HG02852 (cell line): Measurements from ENCODE around the gene CHL1.

Source experiments
- ATAC-seq: cut with Tn5 transposase; IDR thresholded peaks from one replicate; pipeline ENCODE4 v1.9.1; 2021; ENCODE audit warnings: mild to moderate bottlenecking, moderate library complexity; ENCODE audit not compliant: unreplicated experiment

The CHL1 gene

DNA sequence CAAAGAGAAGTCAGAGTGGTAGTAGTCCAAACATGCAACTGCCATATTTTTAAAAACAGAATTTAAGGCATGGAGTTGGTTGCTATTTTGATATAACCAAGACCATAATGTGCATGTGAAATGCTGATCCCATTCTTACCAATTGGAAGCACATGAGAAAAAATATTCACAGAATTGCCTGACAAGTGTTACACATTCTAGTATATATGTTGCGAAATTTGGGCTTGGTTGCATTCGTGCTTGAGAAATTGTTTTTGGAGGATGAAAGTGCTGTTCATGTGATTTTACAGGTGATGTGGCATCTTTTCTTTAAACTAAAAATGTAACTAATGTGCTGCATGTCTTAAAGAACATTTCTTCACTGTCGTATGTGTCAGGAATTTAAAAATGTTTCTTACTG is 199.7 kb downstream of the CHL1 start:
- no peak for ATAC-seq

GRCh38 chr3:399647-400046 is 203.1 kb downstream of the CHL1 start:
- ATAC-seq, result no peak

DNA sequence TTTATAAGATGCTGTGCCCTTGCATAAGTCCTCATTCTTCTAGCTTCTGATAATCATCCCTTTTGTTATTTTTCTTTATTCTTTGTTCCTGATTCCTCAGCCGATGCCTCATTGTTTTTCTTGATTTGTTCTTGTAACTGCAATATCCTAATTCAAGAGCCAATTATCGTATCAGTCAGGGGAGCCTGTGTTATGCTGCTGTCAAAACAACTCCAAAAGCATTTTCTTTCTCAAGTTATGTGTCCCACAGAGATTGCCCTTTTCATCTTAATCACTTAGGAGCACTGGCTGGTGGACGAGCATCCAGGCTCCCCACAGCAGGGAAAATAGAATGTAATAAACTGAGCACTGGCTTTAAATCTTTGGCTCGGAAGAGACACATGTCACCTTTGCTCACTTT is 207.3 kb downstream of the CHL1 start:
- no peak for ATAC-seq

DNA sequence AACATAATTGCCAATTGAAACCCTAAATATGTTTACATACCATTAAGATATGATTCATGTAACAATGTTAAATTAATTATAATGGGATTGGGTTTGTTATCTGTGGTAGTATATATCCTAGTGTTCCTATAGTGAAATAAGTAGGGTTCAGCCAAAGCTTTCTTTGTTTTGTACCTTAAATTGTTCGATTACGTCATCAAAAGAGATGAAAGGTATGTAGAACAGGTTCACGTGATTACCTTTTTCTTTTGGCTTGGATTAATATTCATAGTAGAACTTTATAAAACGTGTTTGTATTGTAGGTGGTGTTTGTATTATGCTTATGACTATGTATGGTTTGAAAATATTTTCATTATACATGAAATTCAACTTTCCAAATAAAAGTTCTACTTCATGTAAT is 212.4 kb downstream of the CHL1 start:
- no peak for ATAC-seq

- ATAC-seq, result no peak
Measured at GRCh38 chr3:411226-411625, 214.7 kb downstream of the CHL1 start.

DNA sequence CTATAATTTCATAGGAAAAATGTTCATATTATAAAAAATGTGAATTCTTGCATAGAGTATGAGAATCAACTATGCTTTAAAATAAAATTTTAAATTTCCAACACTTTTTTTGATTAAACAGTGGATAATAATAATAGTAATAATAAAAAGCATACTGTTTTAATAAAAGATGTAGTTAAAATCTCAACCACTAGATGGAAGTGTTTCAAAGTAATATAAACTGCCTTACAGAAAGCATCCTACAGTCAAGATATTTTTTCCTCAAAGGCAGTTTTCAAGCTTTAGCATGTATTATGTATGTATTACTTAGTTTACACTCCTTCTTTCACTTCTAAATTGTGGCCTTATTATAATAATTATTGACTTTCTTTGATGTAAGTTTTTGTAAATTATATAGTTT is 217.5 kb downstream of the CHL1 start:
- no peak for ATAC-seq

DNA sequence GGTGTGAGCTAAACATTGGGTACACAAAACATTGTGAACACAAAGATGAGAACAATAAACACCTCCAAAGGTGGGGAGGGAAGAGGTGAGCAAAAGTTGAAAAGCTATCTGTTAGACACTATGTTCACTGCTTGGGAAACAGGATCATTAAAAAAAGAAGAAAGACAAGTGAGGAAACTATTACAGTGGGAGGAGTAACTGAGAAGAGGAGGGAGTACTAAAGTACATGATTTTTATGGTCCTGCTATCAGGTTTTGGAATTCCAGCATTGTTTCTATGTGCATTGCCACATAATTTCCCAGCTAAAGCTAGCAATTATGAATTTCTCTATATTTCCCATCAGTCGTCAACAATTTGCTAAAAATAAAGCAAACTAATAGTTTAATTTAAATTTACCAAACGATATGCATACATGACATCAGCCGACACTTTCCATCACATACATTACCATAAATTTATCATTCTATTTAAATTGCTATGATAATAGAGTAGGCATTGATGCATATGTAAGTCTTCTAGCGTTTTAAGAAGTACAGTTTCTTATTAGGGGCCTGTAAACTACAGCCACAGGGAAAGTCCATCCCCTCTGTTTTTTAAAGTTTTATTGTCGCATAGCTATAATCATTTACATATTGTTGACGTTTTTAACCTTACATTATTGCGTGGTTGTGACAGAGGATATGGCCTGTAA is 221.8 kb downstream of the CHL1 start:
- ATAC-seq, result no peak

DNA sequence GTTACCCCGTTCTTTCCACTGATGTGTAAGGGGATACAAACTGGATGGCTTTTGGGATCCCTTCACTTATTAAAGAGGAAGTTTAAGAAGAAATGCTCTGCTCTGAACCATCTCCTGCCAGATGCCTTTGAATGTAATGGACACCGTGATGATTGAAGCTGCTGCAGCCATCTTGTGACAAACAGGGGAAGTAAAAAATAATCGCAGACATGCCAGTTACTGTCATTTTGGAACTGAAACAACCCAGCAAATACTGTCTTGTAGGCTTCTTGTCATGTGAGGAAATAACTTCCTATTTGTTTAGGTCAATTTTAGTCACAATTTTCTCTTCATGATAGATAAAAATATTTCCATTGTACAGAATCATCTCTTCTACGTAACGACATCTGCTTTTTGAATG is 224.0 kb downstream of the CHL1 start:
- ATAC-seq, result peak; percentile 89

- no peak for ATAC-seq
Measured at GRCh38 chr3:425079-425478, 228.5 kb downstream of the CHL1 start.

GRCh38 chr3:426072-426471 is 229.5 kb downstream of the CHL1 start:
- no peak for ATAC-seq

GRCh38 chr3:427128-427527 is 230.6 kb downstream of the CHL1 start:
- ATAC-seq, result no peak

DNA sequence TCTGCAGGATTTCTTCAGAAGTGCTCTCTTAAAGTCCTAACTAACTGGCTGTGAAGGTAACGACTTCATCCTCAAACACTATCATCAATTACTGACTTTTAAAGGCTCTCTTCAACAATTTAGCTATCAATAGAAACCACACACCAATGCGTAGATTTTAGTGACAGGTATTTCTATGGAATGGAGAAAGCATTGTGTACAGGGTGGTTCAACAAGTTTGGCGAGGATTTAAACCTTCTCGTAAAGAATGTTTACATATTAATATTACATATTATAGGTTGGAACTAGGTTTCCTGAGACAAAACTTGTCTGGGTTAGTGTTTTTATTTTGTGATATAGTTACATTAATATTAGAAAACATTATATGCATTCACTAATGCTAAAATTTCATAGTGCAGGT is 233.6 kb downstream of the CHL1 start:
- no peak for ATAC-seq

DNA sequence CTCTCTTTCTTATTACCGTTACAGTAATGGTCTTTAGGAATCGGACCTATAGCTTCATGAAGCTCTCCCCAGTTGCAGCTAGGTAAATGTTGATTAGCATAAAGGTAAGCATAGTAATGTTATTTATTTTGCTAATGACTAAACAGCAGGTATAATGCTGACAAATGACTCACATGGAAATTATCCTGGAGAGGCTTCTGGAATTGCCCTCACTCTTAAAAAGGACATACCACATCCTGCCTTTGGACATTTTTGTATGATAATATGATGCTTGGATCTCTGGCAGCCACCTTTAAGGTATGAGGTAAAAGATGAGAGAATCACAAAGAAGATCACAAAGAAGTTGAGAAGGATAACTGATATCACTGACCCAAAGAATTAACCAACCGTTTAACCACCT is 238.6 kb downstream of the CHL1 start:
- ATAC-seq, result no peak

DNA sequence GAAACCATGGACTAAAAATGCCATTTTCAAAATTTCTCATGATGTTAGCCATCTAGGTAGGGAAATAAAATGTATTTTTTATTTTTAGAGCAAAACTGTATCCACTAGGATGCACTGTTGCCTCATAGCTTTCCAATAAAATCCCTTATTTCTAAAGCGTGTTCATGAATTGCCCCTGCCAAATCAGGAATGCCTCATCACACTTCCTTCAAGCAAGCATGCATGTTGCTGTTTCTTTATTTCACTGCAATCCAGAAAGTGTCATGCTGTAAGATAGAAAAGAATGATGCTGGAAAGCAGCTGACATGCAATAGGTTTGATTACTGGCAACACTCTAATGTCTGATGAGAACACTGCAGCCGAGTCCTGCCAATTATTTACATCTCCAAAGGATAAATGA is 239.5 kb downstream of the CHL1 start:
- ATAC-seq, result no peak

DNA sequence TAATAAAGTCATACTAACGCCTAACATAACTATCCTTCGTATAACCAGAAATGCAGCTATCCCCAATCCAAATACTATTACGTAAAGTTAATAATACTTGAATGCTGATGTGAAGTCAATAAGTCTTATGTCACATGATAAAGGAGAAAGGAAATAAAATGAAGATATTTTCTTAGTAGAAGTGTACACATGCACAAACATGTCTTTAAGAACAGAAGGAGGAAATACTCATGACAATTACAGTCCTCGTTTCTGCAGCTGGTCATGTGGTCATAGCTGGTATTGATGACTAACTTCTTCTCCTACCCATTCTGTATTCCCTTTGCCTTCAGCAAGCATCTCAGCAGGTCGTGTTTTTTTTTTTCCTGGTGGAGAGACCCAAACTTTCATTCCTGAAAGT is 244.3 kb downstream of the CHL1 start:
- ATAC-seq, result no peak

DNA sequence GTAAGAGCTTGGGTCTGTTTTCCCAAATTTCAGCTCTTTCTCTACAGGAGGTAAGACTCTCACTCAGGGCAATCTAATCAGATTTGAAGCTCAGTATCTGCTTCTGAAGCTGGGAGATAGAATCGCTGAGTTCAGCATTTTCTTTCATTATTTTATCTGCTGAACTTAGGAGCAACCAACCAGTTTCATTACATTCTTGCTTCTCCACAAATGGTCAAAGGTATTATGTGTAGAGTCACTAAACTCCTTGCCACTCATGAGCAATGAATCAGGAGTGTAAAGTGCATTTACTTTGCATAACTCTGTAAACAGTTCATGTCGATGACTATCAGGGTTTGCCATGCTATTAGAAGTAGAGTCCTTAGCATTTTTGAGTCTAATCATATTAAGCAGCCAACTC is 249.4 kb downstream of the CHL1 start:
- no peak for ATAC-seq

- ATAC-seq, result no peak
Measured at GRCh38 chr3:447671-448070, 251.1 kb downstream of the CHL1 start.

DNA sequence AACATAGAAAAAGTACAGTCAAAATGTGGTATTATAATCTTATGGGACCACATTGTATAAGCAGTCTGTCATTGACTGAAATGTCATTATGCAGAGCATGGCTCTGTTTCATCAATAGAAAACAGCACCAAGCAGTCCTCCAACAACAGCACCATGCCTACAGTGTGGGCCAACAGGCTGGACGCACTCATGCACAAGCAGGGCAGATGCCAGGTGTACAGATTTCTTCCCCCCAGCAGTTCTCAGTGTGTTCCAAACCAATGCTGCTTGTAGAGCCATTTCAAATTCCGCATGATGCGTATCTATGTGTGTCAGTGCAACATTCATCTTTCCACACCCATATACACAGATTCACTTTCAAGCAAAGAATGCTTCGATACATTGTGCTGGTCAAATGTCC is 253.1 kb downstream of the CHL1 start:
- ATAC-seq, result no peak

- ATAC-seq, result no peak
Measured at GRCh38 chr3:452221-452620, 255.7 kb downstream of the CHL1 start.

DNA sequence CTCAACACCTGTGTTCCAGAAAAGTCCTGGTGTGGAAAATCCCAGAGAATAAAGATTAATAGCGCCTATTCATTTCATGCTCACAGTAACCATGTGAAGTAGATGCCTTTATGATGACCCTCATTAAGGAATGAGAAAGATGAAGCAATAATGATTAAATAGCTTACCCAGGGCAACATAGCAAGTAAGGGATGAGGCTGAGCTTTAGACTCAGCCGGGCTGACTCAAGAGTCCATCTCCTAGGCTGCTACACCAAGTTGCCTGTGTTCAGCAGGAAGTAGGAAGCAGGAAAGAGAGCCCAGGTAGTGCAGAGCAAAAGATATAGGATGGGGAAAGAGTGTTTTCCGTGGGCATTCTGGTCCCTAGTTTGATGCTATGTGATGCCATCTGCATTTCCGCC is 256.5 kb downstream of the CHL1 start:
- no peak for ATAC-seq

DNA sequence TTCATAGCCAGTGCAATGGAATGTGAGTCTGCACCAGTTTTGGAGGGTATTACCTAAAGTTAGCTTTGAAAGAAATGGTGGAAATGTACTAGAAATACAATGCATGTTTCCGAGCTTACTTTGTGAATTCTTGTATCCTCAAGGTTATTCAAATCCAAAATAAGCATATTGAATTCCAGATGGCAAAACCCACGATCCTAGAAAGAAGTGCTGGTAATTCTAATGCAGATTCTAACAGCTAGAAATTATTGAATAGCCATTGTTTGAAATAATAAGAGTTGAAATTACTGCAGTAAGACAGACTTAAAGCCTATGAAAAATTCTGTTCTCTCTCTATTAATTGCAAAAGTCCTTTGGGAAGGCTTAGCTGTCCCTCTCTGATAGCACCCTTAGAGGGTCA is 258.4 kb downstream of the CHL1 start:
- ATAC-seq, result no peak

DNA sequence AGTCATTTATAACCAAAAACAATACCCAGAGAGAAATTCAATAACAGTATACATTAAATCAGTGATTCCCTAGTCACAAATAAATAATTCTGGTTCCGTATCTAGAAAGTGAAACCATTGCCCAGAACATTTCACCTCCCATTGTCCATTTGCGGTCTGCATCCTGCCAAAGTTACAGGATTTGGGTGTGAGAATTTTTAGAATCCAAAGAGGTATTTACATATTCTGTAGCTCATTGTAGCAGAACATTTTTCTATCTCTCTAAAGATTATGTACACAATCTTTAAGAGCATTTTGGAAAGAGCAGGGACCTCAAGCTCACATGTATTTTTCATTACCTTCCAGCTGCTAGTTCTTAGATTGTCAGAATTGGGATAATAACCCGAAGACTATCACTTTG is 261.6 kb downstream of the CHL1 start:
- ATAC-seq, result no peak

DNA sequence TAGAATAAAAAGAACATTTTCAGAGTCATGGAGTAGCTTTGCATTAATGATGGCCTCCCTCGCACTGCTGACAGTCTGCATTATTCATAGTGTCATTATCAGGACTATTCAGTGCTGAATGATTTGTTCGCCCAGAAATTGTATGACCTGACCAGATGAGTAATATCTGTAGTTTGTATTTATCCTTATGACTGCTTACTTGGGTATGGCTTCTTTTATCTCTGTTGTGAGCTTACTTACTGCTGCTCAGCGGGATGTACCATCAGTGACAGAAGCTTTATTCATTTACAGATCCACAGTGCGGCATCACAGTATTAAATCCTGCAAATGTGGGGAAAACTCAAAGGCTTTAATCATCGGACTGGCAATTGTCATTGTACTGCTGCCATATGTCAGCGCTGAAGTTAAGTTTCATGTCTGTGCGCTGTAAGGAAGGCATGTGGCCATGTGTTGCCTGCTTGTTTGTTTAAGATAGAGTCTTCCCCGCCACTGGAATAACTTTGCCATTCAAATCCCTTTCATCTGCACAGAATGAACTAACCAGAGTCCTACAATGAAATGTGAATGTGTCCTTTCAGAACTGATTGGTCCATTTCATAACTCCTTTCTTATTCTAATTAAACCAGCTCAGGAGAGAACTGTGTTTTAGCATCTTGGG is 262.2 kb downstream of the CHL1 start:
- no peak for ATAC-seq
